ENCODE measurements around the gene UHMK1.

Gene UHMK1

GRCh38 chr1:162500805-162501204, 3.2 kb downstream of the UHMK1 start:
- TF ChIP-seq, protein P1, sequence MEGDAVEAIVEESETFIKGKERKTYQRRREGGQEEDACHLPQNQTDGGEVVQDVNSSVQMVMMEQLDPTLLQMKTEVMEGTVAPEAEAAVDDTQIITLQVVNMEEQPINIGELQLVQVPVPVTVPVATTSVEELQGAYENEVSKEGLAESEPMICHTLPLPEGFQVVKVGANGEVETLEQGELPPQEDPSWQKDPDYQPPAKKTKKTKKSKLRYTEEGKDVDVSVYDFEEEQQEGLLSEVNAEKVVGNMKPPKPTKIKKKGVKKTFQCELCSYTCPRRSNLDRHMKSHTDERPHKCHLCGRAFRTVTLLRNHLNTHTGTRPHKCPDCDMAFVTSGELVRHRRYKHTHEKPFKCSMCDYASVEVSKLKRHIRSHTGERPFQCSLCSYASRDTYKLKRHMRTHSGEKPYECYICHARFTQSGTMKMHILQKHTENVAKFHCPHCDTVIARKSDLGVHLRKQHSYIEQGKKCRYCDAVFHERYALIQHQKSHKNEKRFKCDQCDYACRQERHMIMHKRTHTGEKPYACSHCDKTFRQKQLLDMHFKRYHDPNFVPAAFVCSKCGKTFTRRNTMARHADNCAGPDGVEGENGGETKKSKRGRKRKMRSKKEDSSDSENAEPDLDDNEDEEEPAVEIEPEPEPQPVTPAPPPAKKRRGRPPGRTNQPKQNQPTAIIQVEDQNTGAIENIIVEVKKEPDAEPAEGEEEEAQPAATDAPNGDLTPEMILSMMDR (IDR thresholded peaks at IDR 0.05): no peak

DNA sequence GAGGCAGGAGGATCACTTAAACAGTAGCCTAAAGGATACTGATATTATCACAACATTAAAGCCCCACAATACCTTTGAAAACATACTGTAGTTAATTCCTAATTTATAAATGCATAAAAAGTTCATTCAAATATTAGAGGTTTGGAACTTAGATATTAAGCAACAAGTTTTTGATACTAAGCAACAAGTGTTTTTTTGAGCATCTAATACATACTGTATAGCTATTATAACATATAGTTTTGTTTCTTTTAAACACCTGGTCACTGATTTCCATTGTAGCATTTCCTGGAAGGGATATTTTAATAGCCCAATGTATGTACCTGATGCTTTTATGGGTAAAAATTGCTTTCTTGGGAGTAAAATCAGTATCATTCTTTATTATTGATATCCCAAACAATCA, 4.5 kb downstream of the UHMK1 start:
- TF ChIP-seq, protein P1 (IDR thresholded peaks at IDR 0.05): no peak

- TF ChIP-seq, protein P1 (IDR thresholded peaks at IDR 0.05): no peak
Observed at GRCh38 chr1:162502928-162503327, 5.3 kb downstream of the UHMK1 start.

GRCh38 chr1:162527314-162527713, 29.7 kb downstream of the UHMK1 start:
- TF ChIP-seq, protein P1 (IDR thresholded peaks at IDR 0.05): no peak

GRCh38 chr1:162530307-162530987, 32.8 kb downstream of the UHMK1 start:
- TF ChIP-seq, protein P1 (IDR thresholded peaks at IDR 0.05): no peak

DNA sequence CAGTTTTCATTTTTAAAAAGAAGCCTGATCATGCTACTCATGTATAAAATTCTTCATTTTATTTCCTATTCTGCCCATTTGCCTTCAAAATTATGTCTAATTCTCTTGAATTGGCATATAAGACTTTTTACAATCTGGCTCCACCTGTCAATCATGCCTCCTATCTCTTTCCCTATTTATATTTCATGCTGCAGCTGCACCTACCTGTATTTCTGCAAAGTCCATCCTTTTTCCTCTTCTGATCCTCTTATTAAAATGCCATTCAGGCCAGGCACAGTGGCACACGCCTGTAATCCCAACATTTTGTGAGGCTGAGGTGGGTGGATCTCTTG, 33.3 kb downstream of the UHMK1 start:
- TF ChIP-seq, protein P1 (IDR thresholded peaks at IDR 0.05): no peak

GRCh38 chr1:162535501-162535900, 37.9 kb downstream of the UHMK1 start:
- TF ChIP-seq, protein P1 (IDR thresholded peaks at IDR 0.05): no peak

DNA sequence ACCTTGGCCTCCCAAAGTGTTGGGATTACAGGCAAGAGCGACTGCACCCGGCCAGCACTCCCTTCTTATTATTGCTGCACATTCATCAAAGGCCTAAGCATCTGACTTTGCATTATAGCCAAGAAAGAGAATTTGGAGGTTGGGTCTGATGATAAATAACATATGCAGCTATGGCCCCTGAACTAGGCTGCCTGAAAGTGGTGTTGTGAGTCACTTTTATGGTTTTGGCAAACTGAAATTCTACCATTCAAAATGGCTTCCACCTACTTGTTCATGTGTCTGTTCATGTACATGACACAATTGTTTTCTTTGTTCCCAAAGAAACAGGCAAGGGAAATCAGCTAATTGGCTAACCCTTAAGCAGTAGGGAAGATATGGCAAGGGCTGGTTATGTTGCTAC, 38.9 kb downstream of the UHMK1 start:
- TF ChIP-seq, protein P1 (IDR thresholded peaks at IDR 0.05): no peak

Measured in LNCAP (cell line).